Prostate gland (tissue), 2 donors: ENCODE measurements around the gene CEACAM6. TPM values are rescaled to one million over a fixed set of nuclear protein-coding genes. Genes with fewer than 3 reads are reported as not detected.
A peak's percentile ranks its signal among the peaks of the same experiment; 100 is the strongest.
"Not testable (repeated sequence)": the region's sequence is repeated elsewhere in the genome, so short reads cannot be mapped to it uniquely, and the experiment has no call there.

Source experiments
- DNase-seq: peaks from one replicate; pipeline ENCODE4 v3.0.0-alpha.2; 2019; ENCODE audit warnings: low spot score
- H3K27ac ChIP-seq, 2 donors: fragments of 200-600 bp; sonication (generic); 2 replicates each; pipeline ENCODE4 v1.5.1; 2017 to 2019
- H3K27me3 ChIP-seq: fragments of 200-600 bp; sonication (generic); replicated peaks from 2 replicates; pipeline ENCODE4 v1.5.1; 2019; ENCODE audit not compliant: insufficient read depth
- H3K36me3 ChIP-seq, 2 donors: fragments of 200-600 bp; sonication (generic); 1 replicate in 1 of 2; 2 replicates in 1 of 2; pipeline versions ENCODE4 v1.5.1 to v1.8.1; 2017 to 2019
- H3K4me1 ChIP-seq: fragments of 200-600 bp; sonication (generic); replicated peaks from 2 replicates; pipeline ENCODE4 v1.5.1; 2019
- H3K4me3 ChIP-seq, 2 donors: fragments of 200-600 bp; sonication (generic); 2 replicates each; pipeline ENCODE4 v1.5.1; 2017 to 2019
- H3K9me3 ChIP-seq: fragments of 200-600 bp; sonication (generic); 2 replicates; pipeline ENCODE4 v1.5.1; 2017
- POLR2A ChIP-seq: fragments of 450-650 bp; IDR thresholded peaks from one replicate; pipeline ENCODE4 v1.6.1; 2016; ENCODE audit warnings: antibody characterized with exemption, mild to moderate bottlenecking
- POLR2AphosphoS5 ChIP-seq: sonication (generic); formaldehyde crosslinking; IDR thresholded peaks from one replicate; pipeline ENCODE4 v1.6.1; 2017; ENCODE audit warnings: antibody characterized with exemption
- WGBS: methylation state at CpG from one replicate; pipeline ENCODE4 v1.1.5; 2018; 5-methylcytosine and 5-hydroxymethylcytosine counted together
- intact Hi-C: fragments of 100-400 bp; cut with DNase I; formaldehyde crosslinking; loops from one replicate; pipeline ENCODE4 v1.14.2; 2022
- total RNA-seq, 2 donors: library from RNA; depleted of rRNA; stranded (reverse); fragments of >200 nt; gene quantifications; one replicate each; pipeline ENCODE4 v1.1.0, GENCODE V29; 2016
- TF ChIP-seq, protein P1 (sequence below), 4 experiments: fragments of 200-600 bp in 2 of 4; fragments of 450-650 bp in 2 of 4; sonication (generic) in 2 of 4; IDR thresholded peaks; 1 replicate in 3 of 4; 2 replicates in 1 of 4; pipeline ENCODE4 v1.5.1; 2016 to 2019; ENCODE audit warnings: antibody characterized with exemption in 4 of 4, mild to moderate bottlenecking in 2 of 4, moderate library complexity in 2 of 4

CEACAM6 gene
- total RNA-seq: 1 to 10 TPM; 2.5 to 6.3 TPM

- Histone ChIP-seq H3K9me3 (no peaks in the 10 kb centered on the region), H3K27ac (no peak within 1 kb of the TSS), H3K4me1 (no peaks in the 10 kb centered on the region), H3K4me3 (no peak within 1 kb of the TSS), H3K27me3 (no peaks in the 10 kb centered on the region), H3K36me3 (no peaks in the 10 kb centered on the region)
- 58% methylated on average over 3 of the region's 3 CpGs for WGBS
- intact Hi-C loops: no loop called here
- DNase-seq: no peak
- TF ChIP-seq, protein P1, sequence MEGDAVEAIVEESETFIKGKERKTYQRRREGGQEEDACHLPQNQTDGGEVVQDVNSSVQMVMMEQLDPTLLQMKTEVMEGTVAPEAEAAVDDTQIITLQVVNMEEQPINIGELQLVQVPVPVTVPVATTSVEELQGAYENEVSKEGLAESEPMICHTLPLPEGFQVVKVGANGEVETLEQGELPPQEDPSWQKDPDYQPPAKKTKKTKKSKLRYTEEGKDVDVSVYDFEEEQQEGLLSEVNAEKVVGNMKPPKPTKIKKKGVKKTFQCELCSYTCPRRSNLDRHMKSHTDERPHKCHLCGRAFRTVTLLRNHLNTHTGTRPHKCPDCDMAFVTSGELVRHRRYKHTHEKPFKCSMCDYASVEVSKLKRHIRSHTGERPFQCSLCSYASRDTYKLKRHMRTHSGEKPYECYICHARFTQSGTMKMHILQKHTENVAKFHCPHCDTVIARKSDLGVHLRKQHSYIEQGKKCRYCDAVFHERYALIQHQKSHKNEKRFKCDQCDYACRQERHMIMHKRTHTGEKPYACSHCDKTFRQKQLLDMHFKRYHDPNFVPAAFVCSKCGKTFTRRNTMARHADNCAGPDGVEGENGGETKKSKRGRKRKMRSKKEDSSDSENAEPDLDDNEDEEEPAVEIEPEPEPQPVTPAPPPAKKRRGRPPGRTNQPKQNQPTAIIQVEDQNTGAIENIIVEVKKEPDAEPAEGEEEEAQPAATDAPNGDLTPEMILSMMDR (IDR thresholded peaks at IDR 0.05): no peak
- TF ChIP-seq POLR2A (no peak), POLR2AphosphoS5 (no peak)
These were observed at the start of gene CEACAM6 for GRCh38 chr19:41755328-41755913. Gene CEACAM6, plus strand, starts transcription at chr19:41755530. Its CDS starts 109 bp downstream, at chr19:41755639.

DNA sequence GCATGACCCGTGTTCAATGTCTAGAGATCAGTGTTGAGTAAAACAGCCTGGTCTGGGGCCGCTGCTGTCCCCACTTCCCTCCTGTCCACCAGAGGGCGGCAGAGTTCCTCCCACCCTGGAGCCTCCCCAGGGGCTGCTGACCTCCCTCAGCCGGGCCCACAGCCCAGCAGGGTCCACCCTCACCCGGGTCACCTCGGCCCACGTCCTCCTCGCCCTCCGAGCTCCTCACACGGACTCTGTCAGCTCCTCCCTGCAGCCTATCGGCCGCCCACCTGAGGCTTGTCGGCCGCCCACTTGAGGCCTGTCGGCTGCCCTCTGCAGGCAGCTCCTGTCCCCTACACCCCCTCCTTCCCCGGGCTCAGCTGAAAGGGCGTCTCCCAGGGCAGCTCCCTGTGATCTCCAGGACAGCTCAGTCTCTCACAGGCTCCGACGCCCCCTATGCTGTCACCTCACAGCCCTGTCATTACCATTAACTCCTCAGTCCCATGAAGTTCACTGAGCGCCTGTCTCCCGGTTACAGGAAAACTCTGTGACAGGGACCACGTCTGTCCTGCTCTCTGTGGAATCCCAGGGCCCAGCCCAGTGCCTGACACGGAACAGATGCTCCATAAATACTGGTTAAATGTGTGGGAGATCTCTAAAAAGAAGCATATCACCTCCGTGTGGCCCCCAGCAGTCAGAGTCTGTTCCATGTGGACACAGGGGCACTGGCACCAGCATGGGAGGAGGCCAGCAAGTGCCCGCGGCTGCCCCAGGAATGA is 48.4 kb upstream of the CEACAM6 start:
- 18% methylated on average over 26 of the region's 26 CpGs for WGBS
- no peak overlapping the region for H3K4me3 ChIP-seq
- intact Hi-C loops: no loop called here
- TF ChIP-seq POLR2A: no peak
- TF ChIP-seq, protein P1 (IDR thresholded peaks at IDR 0.05): peak; percentile 45 to 98 (median 78)
- no peak for TF ChIP-seq POLR2AphosphoS5
- H3K4me1 ChIP-seq: no peaks in the 10 kb centered on the region
- DNase-seq: peak; percentile 48
- H3K27ac ChIP-seq: no peak overlapping the region
- no peaks in the 10 kb centered on the region for H3K9me3 ChIP-seq
- no peaks in the 10 kb centered on the region for H3K36me3 ChIP-seq
- peaks cover 15% of the 10 kb centered on the region for H3K27me3 ChIP-seq

DNA sequence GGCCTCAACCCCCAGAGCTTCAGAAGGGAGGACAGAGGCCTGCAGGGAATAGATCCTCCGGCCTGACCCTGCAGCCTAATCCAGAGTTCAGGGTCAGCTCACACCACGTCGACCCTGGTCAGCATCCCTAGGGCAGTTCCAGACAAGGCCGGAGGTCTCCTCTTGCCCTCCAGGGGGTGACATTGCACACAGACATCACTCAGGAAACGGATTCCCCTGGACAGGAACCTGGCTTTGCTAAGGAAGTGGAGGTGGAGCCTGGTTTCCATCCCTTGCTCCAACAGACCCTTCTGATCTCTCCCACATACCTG is 47.9 kb upstream of the CEACAM6 start:
- WGBS: 68% methylated on average over 5 of the region's 5 CpGs
- peaks cover 13% of the 10 kb centered on the region for H3K27me3 ChIP-seq

DNA sequence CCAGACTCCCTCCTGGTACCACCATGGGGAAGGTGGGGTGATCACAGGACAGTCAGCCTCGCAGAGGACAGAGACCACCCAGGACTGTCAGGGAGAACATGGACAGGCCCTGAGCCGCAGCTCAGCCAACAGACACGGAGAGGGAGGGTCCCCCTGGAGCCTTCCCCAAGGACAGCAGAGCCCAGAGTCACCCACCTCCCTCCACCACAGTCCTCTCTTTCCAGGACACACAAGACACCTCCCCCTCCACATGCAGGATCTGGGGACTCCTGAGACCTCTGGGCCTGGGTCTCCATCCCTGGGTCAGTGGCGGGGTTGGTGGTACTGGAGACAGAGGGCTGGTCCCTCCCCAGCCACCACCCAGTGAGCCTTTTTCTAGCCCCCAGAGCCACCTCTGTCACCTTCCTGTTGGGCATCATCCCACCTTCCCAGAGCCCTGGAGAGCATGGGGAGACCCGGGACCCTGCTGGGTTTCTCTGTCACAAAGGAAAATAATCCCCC is 47.4 kb upstream of the CEACAM6 start:
- H3K4me3 ChIP-seq: no peak overlapping the region
- H3K36me3 ChIP-seq: no peaks in the 10 kb centered on the region
- DNase-seq: no peak
- H3K27me3 ChIP-seq: peaks cover 13% of the 10 kb centered on the region
- no peak overlapping the region for H3K27ac ChIP-seq
- 86% methylated on average over 5 of the region's 5 CpGs for WGBS
- intact Hi-C loops: no loop called here
- H3K9me3 ChIP-seq: no peaks in the 10 kb centered on the region
- TF ChIP-seq, protein P1 (IDR thresholded peaks at IDR 0.05): no peak
- TF ChIP-seq POLR2A (no peak), POLR2AphosphoS5 (no peak)
- H3K4me1 ChIP-seq: no peaks in the 10 kb centered on the region

More for the DNA sequence above, 47.9 kb upstream of the CEACAM6 start:
- DNase-seq: no peak
- Histone ChIP-seq H3K36me3 (no peaks in the 10 kb centered on the region), H3K9me3 (no peaks in the 10 kb centered on the region), H3K27ac (no peak overlapping the region), H3K4me3 (no peak overlapping the region), H3K4me1 (no peaks in the 10 kb centered on the region)
- intact Hi-C loops: no loop called here
- TF ChIP-seq POLR2AphosphoS5 (no peak), POLR2A (no peak)
- TF ChIP-seq, protein P1 (IDR thresholded peaks at IDR 0.05): no peak

DNA sequence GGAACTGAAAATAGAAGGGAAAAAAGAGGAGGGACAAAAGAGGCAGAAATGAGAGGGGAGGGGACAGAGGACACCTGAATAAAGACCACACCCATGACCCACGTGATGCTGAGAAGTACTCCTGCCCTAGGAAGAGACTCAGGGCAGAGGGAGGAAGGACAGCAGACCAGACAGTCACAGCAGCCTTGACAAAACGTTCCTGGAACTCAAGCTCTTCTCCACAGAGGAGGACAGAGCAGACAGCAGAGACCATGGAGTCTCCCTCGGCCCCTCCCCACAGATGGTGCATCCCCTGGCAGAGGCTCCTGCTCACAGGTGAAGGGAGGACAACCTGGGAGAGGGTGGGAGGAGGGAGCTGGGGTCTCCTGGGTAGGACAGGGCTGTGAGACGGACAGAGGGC is 46.8 kb upstream of the CEACAM6 start, which contains the start of gene CEACAM5:
Gene CEACAM5, plus strand, starts transcription at position 146 of the 400 bp plus-strand sequence. Its CDS starts 106 bp downstream, at position 252.
- WGBS: 34% methylated on average over 4 of the region's 4 CpGs
- Histone ChIP-seq H3K4me3 (no peak within 1 kb of the TSS), H3K27ac (no peak within 1 kb of the TSS), H3K36me3 (no peaks in the 10 kb centered on the region), H3K9me3 (no peaks in the 10 kb centered on the region), H3K27me3 (peaks cover 13% of the 10 kb centered on the region), H3K4me1 (no peaks in the 10 kb centered on the region)
- TF ChIP-seq POLR2AphosphoS5: no peak
- no peak for TF ChIP-seq POLR2A
- TF ChIP-seq, protein P1 (IDR thresholded peaks at IDR 0.05): no peak
- no peak for DNase-seq
- intact Hi-C loops: no loop called here

- H3K9me3 ChIP-seq, H3K36me3 ChIP-seq, DNase-seq, intact Hi-C loops, H3K27ac ChIP-seq, H3K4me3 ChIP-seq, H3K4me1 ChIP-seq: not testable (repeated sequence)
- 90% methylated on average over 8 of the region's 8 CpGs for WGBS
- peaks cover 13% of the 10 kb centered on the region for H3K27me3 ChIP-seq
These were observed 45.8 kb upstream of the CEACAM6 start for GRCh38 chr19:41709516-41709915.
